GM21381 (cell line): ENCODE results near the gene UXT.

Source experiments
- ATAC-seq: cut with Tn5 transposase; IDR thresholded peaks from one replicate; pipeline ENCODE4 v1.9.1; 2021; ENCODE audit warnings: mild to moderate bottlenecking, moderate library complexity; ENCODE audit not compliant: unreplicated experiment

UXT gene

GRCh38 chrX:47649781-47650163, 9.2 kb downstream of the UXT start:
- no peak for ATAC-seq

DNA sequence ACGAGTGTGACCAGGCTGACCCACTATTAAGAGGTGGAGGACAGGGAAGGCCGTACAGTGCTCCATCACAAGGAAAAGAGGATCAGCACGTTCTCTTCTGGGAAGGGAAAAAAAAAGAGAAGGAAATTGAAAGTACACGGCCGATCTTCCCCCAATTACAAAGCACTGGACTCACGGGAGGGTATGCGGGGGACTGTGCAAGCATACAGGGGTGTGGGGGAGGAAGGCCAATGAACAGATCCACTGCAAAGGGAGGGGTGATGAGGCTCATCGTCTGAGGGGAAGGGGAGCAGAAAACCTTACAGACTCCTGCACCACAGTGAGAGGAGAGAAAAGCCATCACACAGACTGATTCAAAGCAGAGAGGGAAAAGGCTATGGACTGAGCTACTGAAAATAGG, 9.7 kb downstream of the UXT start:
- no peak for ATAC-seq

DNA sequence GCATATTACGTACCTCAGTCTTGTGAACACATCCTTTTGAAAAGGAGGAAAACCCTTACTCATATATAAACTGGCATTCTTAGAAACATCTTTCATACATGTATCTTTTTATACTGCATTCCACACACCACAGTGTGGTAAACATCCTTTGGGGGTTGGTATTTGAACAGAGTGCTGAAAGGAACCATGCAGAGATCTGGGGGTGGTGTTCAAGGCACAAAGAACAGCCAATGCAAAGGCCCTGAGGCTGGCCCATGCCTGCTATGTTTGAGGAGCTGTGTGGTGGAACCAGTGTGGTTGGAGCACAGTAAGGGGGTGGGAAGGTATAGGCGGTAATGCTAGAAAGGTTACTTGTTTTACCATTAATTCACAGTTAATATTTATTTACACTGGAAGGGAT, 10.6 kb downstream of the UXT start:
- no peak for ATAC-seq

- ATAC-seq: no peak
Observed at GRCh38 chrX:47646636-47647035, 12.3 kb downstream of the UXT start.

- no peak for ATAC-seq
Observed at GRCh38 chrX:47645530-47645929, 13.4 kb downstream of the UXT start.

DNA sequence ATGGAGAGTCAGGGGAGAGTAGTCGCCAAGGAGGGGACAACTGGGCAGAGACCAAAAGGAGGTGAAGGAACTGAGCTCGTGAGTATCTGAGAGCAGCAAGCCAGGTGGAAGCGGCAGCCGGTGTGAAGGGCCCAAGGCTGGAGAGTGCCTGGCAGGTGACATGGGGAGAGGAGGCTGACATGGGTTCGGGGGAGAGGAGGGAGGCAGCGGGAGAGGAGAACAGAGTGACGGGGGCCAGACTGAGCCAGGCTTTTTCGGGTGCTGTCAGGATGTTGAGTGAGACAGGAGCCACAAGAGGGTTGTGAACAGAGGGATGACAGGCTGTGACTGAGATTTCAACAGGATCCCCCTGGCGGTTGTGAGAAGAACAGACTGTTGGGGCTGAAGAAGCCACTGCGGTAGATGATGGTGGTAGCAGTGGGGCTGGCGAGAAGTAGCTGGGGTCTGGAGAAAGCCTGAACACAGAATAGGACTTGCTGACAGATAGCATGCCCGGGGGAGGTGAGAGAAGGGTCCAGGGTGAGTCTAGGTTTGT, 14.4 kb downstream of the UXT start:
- no peak for ATAC-seq

DNA sequence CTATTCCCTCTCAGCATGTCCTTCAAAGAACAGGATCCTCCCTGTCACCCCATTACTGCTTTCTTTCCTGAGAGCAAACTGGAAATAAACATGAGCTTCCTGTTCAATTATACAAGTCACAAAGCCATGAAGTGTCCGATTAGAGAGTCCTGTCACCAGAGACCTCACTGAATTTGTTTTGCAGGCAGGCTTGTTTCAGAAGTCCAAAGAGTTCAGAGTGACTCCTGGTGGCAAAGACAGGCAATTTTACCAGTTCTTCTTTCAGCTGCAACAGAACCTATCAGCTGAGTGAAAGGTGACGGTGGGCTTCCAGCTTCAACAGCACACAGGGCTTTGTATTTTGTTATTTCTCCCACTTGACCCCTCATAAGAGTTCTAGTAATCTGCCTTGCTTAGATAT, 15.1 kb downstream of the UXT start:
- ATAC-seq: no peak

DNA sequence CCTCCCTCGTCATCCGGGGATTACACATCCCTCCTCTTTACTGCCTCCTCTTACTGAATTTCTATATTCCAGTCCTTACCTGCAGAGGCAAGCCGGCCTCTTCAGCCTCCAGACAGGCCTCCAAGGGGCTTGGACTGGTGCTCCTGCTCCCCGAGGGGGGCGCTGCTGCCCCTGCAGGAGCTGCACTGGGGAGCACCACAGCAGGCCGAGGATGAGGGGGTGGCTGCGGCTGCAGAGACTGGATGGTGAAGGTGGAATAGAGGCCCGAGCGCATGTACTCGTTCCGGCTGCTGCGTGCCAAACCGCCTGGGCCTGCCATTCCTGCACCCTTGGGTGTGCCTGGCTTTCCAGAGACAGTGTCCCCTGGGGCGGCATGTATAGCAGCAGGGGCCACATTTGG, 20.2 kb downstream of the UXT start:
- no peak for ATAC-seq

DNA sequence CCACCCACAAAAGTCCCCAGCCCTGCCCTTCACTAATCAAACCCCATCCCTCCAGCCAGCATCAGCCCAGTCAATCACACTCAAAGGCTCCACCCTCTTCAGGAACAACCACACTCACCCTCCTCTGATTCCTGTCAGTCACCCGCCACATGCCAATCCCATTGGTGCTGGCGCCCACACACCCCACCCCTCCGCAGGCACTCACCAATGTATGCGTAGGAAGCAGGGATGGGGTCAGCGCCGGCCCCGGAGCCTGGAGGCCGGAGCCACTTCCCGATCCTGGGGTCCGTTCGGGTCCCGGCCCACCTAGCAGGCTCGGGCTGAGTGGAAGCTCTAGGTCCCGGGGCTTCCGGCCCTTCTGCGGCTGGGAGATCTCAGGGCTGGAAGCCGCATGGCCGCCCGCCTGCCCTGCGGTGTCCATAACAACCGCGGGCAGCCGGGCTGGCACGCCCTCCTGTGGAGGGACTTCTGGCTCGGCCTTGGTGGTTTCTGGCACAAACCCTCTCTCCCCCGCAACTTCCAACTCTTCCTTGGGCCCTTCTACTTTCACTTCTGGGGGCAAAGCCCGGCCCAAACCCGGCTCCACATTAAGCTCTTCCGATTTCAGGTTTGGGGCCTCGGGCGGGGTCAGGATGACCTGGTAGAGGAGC, 21.3 kb downstream of the UXT start:
- ATAC-seq: no peak

- ATAC-seq: no peak
Observed at GRCh38 chrX:47634871-47635575, 24.0 kb downstream of the UXT start.

- ATAC-seq: no peak
Observed at GRCh38 chrX:47633689-47634590, 25.0 kb downstream of the UXT start.

DNA sequence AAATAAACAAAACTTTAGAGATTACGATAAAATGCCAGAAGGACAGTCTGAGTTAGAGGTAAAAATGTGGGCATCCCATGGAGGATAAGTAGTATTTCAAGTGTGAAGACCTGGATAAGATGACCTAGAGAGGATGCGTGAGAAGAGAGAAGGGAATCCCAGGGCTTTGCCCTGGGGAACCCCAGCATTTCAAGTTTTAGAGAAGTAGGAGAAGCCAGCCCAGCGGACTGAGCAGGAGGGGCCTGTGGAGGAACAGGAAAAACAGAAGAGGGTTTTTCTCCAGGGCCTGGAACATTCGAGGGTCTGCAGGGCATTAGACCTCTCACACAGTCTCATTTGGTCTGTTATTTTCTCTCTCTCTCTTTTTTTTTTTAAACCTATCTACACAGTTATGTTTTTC, 26.3 kb downstream of the UXT start:
- no peak for ATAC-seq

- no peak for ATAC-seq
Observed at GRCh38 chrX:47631676-47632075, 27.3 kb downstream of the UXT start.

DNA sequence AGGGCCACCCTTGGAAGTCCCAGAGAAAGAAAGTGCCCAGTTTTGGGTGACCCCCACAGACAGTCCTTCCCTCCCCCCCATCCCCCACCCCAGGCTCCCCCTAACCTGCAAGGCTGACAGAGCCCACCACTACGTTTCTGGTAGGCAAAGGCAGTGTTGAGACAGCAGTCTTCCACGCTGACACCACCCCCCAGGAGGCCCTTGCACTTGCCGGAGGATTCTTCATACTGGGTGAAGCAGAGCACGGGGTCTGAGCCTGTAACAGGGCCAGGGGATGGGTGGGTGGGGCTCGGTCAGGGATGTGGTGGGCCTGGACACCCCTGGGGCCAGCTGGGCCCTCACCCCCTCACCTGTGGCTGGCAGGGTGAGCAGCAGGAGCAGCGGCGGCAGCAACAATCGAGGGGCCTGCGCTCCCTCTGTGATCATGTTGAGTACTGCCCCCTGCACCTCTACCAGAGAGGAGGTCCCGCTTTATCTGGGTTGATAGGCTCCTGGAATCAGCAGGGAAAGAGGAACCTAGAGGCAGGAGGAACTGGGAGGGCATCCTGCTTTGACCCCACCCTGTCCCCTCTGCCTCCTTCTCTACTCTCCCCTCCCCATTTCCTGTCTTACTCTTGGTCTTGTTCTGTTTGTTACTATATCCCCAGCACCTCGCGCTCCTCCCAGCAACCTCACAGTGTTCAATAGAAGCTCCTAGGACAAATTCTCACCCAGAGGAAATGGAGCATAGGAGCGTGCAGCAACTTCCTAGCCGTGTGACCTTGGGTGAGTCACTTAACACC, 29.4 kb downstream of the UXT start, which contains the start of gene CFP:
CFP (minus strand) TSS at position 512 of the 782 bp plus-strand sequence; CDS start at position 426, 86 bp downstream.
- ATAC-seq: no peak

DNA sequence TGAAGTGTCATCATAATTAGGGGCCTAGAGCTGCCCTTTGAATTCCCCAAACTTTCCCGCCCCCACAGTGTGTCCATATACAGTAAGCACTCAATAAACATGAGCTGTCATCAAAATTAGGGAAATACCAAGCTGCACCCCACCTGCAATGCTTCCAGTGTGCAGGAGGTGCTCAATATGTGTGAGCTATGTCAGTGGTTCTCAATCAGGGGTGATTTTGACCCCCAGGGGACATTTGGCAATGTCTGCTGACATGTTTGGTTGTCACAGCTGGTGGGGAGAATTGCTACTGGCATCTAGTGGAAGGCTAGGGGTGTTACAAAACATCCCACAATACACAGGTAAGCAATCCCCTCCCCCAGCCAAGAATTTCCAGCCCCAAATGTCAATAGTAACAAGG, 30.0 kb downstream of the UXT start:
- no peak for ATAC-seq

DNA sequence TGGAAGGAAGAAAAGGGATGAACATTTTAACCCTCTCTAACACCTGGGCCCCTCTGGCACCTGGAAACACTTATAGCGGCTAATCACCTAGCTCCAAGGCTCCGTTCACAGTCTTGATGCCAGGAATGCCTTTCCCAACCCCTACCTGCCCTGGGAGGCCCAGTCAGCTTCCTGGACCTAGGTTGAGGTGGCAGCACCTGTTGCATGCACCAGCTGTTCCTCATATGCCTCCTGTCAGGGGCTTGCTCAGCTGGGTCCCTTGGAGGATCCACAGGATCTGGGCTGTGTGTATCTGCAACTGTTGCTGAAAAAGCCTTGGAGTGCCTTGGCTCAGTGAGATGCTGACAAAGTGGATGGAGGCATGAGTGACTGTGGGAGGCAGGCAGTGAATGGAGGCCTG, 33.6 kb downstream of the UXT start:
- no peak for ATAC-seq

GRCh38 chrX:47623540-47624027, 35.4 kb downstream of the UXT start:
- ATAC-seq: no peak

GRCh38 chrX:47621851-47622250, 37.1 kb downstream of the UXT start:
- no peak for ATAC-seq

DNA sequence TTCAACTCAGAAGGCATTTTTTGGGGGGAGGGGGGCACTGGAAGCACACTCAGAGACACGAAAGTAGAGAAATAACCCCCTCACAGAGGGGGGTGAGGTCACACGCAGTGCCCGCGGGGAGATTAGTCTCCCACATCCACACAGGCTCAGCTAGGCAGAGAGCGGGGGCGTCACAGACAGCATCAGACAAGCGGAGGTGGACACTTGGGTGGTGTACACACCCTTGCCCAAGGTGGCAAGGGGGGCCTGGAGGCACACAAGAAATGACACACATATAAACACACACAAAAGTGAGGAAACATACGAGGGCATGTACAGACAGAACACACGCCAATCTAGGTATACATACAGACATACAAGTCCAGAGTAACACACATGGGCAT, 38.7 kb downstream of the UXT start:
- no peak for ATAC-seq

DNA sequence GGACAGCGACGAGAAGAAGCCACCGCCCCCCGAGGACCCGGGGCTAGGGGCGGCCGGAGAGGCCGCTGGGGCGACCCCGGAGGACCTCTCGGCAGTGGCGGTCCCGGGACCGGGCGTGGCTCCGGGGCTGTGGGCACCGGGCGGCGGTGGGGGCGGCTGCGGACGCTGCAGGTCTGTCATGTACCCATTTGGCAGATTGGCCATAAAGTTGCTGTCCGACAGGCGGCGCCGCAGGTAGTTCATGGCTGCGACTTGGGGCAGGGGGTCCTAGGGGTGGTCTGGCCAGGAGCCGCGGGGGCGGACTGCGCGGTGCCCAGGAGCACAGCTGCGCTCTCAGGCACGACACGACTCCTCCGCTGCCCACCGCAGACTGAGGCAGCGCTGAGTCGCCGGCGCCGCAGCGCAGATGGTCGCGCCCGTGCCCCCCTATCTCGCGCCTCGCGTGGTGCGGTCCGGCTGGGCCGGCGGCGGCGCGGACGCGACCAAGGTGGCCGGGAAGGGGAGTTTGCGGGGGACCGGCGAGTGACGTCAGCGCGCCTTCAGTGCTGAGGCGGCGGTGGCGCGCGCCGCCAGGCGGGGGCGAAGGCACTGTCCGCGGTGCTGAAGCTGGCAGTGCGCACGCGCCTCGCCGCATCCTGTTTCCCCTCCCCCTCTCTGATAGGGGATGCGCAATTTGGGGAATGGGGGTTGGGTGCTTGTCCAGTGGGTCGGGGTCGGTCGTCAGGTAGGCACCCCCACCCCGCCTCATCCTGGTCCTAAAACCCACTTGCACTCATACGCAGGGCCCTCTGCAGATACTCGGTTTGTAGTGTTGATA, 39.3 kb downstream of the UXT start, which contains the start of gene SYN1:
SYN1 (minus strand) TSS at position 372 of the 817 bp plus-strand sequence; CDS start at position 243, 129 bp downstream.
- peak; percentile 83 for ATAC-seq
